ENCODE results near the gene NEAT1.
A peak's percentile ranks its signal among the peaks of the same experiment; 100 is the strongest.

NEAT1 gene

DNA sequence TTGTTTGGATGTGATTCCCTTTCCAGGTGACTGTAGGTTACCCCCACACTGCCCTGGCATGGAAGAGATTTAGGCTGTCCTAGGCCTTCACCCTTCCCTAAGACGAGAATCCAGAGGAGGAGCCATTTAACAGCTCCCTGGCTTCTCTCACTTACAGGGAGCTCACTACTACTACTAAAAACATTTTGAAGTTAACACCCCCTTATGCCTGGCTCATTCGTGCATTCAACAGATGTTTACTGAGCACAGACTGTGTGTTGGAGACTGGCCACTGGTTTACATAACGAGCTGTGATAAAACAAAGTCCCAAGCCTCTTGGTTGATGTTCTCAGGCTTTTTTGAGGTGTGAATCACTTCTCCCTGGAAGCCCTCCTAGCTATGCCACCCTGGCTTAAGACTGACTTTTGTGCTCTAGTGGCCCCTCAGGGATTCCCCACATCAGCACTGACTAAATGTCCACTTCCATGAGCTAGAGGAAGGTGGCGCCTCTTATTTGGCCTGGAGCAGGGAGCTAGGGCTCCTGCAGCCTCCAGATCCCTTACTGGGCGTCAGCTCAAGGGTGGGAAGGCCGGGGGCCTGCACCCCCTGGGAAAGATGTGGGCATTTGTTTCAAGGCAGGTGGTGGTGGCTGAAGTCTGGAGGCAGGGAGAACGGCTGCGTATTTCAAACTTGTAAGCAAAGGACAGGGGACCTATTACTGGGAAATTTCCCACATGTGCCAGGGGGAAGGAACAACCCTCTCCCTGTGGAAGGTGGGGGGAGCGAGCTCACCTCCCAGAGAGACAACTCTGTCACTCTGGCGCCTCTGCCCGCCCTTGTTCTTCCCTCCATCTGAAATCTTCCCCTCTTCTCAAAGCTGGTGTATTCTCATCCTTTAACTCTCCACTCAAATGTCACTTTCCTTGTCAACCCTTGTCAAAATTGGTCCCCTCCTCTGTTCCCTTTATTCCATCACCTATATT is 56.9 kb downstream of the NEAT1 start:
- FAIRE-seq = no peak
- no peak for DNase-seq (ENCODE audit: low spot score)

DNA sequence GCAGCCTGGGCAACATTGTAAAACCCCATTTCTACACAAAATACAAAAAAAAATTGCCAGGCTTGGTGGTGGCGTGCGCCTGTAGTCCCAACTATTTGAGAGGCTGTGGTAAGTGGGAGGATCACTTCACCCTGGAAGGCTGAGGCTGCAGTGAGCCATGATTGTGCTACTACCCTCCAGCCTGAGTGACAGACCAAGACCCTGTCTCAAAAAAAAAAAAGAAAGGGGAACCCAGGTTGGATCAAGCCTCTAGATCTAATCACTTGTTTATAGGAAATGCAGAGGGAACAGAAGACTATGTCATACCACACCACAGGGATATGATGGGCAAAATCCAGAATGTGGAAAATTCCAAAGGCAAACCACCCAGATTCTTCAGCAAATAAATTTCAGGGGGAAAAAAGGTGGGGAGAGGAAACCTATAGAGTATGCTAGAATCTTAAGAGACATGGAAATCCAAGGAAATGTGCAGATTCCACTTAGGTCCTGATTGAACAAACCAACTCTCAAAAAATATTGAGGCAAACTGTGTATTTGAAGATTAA is 59.8 kb downstream of the NEAT1 start:
- FAIRE-seq = no peak

DNA sequence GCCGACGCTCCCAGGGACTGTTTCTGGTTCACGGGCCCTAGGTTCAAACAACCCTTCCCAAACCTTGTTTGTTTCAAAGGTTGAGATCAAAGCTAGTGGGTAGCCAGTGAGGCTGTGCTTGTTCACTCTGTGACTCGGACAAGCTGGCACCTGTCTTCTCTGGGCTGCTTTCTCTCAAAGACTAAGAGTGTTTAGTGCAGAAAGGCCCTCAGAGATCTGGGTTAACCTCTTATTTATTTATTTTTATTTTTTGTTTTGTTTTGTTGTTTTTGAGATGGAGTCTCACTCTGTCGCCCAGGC is 63.3 kb downstream of the NEAT1 start:
- DNase-seq (ENCODE audit: low spot score) = no peak
- no peak for FAIRE-seq

More for the DNA sequence above, 59.8 kb downstream of the NEAT1 start:
- DNase-seq (ENCODE audit: low spot score) = no peak

DNA sequence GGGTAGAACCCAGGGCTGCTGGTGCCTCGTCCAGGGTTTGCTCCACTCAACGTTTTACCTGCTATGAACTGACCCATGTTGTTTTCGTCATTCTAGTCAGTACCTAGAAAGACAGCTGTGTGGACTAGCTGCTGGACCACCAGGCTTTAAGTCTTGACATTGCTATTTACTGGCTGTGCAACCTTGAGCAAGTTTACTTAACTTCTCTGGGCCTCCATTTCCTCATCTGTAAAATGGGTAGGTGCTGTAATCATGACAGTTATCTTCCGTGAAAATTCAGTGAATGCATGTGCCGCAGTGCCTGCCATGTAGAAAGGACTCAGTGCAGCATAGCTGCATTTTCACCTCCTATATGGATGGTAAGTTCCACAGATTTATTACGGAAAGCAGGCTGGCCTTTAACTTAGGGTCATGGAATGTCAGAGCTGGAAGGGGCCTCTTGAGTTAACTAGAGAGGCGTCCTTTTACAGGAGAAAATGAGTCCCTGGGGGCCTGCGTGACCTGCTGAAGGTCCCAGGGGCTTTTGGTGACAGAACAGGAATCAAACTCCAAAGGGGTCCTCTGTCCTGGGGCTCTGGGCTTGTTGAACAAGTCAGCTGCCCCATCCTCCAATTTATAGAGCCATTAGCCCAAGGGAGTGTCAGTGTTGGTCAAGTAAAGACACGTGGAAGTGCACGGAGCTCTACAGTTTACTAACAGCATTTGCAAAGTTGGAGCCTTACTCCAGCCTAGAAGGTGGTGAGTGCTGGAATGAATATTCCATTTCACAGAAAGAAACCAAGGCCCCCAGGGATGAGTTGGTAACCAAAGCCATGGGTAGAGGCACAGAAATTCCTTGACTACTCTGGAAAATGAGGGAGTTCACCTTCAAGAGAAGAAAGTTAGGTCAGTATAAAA is 64.2 kb downstream of the NEAT1 start:
- DNase-seq (ENCODE audit: low spot score) = no peak
- FAIRE-seq = no peak

DNA sequence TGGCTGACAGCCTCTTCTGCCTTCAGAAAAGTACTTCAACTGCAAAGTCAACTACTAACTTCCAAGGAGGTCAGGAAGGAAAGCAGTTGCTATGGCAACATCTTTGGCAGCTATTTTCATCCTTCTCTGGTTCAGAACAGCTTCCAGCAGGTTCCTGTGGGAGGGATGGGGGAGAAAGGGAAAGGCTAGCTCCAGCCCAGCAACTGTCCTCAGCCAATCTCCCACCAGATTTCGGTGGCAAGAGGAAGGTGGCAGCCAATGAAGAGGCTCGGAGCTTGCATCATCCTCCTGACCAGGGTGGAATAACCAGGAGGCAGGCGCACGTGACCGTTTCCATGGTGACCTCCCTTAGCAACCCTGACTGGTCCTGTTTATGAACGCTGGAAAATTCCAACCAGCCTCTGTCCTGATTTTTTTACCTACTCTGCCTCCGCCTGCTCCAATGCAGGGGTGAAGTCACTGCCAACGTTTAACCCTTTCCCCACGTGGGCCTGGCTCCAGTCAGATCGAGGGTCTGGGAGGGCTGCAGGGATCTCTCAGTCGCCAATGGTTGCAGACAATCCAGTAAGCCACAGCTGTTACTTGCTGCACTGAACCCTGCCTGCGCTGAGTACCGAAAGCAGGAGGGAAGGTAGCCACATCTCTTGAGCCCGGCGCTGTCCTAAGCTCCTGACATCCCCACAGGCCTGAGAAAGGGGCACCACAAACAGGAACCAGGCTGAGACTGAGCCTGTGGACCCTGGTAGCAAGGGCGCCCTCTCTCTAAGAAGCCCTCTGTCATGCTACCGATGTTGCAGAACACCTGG is 65.1 kb downstream of the NEAT1 start:
- FAIRE-seq = no peak
- peak; percentile 95 for DNase-seq (ENCODE audit: low spot score)

DNA sequence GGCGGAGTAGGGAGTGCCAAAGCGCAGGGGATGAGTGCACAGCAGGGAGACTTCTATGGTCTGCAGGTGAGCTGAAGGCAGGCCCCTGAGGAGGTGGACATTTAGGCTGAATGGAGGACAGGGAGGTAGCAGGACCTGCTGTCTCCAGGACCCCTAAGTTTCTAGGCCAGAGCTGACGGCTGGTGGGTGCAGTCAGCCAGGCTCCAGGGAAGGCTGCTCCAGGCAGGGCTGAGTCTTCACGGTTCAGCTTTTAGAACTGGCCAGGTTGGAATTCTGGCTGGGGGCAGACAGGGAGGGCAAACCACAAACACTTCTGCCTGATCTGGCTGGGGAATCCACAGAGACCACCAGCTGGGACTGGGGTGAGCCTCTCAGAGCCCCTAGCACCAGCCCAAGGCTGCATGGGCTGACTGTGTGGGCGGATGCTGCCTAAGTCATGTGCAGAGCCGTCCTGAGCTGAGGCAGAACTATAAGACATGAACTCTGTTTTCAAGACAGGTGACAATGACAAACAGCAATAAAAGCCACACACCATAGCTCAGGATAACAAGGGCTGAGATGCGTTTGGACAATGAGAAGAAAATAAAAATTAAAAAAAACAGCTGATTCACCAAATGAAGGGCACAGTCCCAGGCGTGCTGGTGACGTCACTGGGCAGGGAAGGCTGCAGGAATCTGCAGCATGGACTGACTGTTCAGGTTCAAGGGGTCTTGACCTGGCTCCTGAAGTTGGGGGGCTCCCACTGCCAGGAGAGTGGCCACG is 65.9 kb downstream of the NEAT1 start:
- no peak for FAIRE-seq

DNA sequence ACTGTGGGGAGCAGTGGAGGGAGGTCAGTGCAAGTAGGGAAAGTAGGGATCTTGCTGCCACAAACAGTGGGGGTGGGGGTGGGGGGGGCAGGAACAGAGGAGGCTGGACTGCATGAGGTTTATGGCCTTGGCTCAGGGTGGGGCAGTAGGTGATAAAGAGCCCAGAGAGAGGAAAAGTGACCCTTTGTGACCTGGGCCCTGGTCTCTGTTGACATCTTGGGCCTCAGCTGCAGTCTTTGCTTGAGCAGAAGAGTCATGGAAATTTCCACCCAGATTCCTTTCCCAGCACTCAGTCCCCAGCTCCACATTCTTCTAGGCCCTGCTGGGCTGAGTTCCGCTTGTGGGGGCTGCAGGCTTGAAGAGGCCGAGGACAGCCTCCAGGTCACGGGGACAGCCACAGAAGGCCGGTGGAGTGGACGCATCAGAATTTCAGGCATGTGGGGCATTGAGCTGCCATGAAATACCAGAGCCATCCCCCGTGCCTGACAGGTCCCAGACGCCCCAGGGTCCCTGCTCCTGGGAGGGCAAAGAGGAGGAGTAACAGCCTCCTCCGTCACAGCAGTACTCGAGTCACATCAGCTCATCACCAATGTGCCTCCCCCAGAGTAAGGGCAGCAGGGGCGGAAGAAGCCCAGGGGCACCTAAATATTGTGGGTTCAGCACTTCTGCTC is 66.6 kb downstream of the NEAT1 start:
- FAIRE-seq (no peak), DNase-seq (ENCODE audit: low spot score) (no peak)

More for the DNA sequence above, 65.9 kb downstream of the NEAT1 start:
- no peak for DNase-seq (ENCODE audit: low spot score)

DNA sequence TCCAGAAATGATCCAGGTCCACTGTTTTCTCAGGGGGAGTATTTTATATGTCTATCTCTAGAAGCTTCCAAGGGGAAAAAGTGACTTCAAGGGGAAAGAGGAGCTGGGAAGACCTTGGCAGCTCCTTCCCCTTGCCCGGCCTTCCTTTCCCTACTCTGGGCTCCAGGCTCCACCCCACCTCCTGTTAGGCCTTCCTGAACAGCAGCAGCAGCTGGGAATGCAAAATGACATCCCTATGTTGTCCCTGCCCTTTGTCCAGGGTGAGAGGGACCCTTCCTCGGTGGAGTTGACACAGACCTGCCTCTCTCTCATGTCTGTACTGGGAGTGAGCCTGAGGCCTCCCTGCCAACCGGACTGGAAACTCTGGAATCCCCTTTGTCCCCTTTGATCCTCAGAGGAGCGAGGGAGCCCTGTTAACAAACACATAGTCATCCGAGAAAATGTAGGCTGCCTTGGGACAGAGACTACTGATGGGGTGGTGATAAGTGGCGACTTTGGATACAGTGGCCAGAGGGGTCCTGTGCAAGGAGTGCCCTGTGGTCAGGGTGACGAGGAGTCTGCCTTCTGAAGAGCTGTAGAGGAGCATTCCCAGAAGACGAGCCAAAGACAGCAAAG is 67.2 kb downstream of the NEAT1 start:
- FAIRE-seq = no peak
- no peak for DNase-seq (ENCODE audit: low spot score)

DNA sequence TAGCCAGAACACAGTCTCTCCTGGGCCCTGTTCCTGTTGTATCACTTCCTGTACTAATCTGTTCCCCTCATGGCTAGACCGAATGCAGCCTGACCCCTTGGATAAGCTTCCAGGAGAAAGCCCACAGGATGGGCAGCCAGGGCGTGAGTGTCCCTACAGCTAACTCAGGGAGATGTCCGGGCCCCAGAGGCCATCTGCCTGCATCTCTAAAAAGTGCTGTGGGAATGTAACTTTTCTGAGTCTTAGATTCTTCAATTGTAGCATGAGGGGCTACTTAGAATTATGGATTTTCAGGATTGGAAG is 68.5 kb downstream of the NEAT1 start:
- no peak for FAIRE-seq
- DNase-seq (ENCODE audit: low spot score) = no peak

DNA sequence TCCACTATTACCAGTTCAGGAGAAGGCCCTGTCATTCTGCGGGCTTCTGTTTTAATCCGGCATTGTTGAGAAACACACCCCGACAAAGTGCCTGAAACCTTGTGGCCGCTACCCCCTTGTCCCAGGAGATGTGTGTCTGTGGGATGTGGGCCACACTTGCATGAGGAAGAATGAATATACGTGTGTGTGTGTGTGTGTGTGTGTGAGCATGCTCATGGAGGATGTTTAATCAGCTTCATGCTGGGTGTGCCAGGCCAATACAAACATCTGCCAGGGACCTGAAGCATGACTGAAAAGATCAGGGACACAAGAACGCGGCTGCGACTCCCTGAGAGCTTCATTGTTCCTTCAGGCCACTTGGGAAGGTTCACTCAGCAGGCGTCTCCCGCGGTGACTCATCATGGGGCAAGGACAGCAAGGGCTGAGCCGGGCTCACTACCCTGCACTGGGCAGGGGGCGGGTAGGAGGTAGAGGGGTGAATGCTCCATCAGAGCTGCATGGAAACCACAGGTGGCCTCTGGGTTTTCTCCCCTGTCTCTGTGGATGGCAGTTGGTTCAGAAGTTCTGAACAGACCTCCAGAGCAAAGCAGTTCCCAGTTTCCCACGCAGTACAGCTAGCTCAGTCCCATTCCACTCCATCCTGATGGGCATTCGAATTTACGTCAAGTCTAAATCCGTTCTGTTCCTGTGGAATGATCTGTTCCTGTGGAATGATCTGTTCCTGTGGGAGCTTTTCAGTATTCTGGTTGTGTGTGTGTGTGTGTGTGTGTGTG is 69.2 kb downstream of the NEAT1 start:
- FAIRE-seq (no peak), DNase-seq (ENCODE audit: low spot score) (no peak)

DNA sequence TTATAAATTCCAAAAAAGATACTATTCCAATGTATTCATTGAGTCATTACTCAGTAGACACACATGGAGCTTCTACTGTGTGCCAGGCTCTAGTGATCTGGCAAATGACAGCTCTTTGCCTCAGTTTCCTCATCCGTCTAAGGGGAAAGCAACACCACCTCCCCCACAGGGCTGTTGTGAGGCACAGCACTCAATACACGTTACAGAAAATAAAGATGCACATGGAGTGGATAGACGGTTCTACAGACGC is 69.7 kb downstream of the NEAT1 start:
- DNase-seq (ENCODE audit: low spot score) (no peak), FAIRE-seq (no peak)

DNA sequence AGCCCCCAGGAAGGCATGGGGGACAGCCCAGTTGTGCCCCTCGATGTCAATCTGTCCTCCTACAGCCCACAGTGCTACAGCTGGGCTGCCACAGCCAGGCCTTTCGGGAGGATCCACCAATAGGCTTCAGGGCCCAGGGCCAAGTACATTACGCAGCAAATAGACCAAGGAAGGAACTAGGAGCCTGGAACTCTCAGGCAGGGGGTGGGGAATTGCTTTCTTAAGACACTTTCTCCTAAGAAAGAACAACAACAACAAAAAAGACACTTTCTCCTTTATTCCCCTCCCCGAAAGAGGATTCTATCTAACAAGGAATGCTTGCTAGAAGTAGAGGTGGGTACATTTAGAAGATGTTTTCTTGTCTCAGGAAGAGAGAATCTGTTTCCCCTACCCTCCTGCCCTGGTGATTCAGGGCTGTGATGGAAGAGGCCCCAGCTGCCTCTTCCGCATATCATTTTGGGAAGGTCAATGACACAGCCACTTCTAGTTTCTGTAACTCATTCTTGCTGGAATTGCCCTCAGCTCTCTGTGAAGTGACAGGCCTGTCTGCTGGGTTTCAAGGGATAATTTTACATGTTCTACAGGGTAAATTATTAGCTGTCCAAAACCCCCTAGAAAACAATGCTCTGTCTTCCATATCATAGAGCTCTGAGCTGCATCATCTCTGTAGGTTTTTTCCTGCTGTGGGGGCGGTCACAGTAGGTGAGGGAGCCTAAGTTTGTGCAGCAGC is 70.2 kb downstream of the NEAT1 start:
- no peak for DNase-seq (ENCODE audit: low spot score)
- no peak for FAIRE-seq

DNA sequence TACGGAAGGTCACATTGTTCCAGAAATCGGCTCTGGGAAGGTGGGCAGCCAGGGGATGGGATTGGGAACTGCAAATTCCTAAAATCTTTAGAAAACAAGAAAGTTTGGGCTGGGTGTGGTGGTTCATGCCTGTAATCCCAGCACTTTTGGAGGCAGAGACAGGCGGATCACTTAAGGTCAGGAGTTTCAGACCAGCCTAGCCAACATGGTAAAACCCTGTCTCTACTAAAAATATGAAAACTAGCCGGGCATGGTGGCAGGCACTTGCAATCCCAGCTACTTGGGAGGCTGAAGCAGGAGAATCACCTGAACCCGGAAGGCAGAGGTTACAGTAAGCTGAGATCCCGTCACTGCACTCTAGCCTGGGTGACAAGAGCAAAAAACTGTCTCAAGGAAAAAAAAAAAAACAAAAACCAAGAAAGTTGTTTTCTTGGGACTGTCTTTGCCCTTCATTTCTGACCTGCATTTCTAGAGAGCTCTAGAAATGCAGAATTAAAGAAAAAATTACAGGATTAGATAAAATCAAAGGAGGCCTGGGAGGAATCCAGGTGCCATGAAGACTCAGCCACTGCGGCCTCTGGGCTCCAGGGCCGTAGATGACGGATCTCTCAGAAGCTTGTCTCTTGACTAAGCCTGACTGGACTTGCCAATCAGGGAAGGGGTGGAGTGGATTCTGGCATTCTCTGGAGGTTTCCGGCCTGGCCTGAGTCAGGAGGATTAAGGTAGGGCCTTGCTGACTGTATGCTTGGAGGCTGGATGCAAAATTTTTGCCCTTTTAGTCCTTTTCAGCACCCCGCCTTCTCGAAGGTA is 71.0 kb downstream of the NEAT1 start:
- FAIRE-seq (no peak), DNase-seq (ENCODE audit: low spot score) (peak; percentile 74)

Data from urothelium cell line (cell line).